Renal cortex interstitium (tissue), 11 donors: ENCODE measurements around the gene GPR84. TPM values are rescaled to one million over a fixed set of nuclear protein-coding genes. Genes with fewer than 3 reads are reported as not detected.
A peak's percentile ranks its signal among the peaks of the same experiment; 100 is the strongest.

Experiments
- DNase-seq, 11 donors: peaks; one replicate each; pipeline ENCODE4 v3.0.0-alpha.2; 2013; ENCODE audit warnings: low read depth in 9 of 11, low spot score in 4 of 11; ENCODE audit errors: extremely low read depth in 1 of 11
- polyA plus RNA-seq, 3 donors: library from polyadenylated mRNA; unstranded; fragments of 120-200 nt; gene quantifications; one replicate each; pipeline ENCODE4 v1.2.1, GENCODE V29; 2013; ENCODE audit not compliant: insufficient read length in 3 of 3

GPR84 gene
- polyA plus RNA-seq, 3 donors = 0.07 to 0.45 (median 0.20) TPM

GRCh38 chr12:54378796-54379397, 14.6 kb upstream of the GPR84 start:
- no peak for DNase-seq

DNA sequence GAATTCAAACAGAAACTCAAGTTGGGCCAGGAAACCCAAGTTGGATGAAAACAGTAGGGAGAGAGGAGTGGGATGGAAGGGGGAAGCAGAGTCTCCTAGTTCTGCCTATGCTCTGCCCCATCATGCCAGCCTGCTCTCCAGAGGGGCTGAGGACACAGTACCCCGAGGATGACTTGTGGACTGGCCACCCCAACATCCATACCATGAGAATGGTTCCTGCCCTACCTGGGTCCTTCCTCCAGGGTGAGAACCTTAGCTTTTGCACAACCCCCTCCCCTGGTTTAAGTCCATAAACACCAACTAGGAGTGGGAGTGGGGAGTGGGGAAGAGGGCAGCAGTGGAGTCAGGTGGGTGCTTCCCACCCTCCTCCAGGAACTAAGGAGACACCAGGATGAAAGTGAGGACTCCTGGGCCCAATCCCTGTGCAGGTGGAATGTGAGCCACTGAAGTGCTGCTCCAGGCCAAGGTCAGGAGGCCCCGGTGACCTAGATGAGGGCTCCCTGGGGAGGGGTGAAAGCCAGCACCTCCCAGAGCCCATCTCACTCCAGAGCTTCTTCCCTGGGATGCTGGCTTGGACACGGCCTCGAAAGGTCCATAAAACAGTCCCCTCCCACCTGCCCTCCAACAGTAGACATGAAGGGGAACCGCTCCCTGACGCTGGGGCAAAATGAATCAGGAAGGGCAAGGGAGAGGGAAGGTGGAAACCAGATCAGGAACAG, 13.7 kb upstream of the GPR84 start:
- no peak for DNase-seq

DNA sequence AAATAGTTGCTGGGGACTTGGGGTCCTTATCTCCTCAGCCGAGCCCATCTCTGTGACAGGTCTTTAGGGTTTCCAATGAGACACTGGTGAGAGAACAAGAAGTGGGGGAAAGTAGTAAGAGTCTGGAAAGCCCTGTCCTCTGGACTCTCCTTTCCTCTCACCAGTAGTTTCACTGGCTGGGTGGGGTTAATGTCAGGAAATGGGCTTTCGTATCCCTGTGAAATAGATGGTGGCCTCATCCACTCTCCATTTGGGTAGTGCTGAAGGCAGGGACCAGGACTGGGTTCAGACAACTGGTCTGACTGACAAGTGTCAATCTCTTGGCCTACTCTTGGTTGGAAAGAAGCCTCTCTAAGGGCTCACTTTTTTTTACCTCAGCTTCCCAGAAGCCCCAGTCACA, 12.7 kb upstream of the GPR84 start:
- no peak for DNase-seq

DNA sequence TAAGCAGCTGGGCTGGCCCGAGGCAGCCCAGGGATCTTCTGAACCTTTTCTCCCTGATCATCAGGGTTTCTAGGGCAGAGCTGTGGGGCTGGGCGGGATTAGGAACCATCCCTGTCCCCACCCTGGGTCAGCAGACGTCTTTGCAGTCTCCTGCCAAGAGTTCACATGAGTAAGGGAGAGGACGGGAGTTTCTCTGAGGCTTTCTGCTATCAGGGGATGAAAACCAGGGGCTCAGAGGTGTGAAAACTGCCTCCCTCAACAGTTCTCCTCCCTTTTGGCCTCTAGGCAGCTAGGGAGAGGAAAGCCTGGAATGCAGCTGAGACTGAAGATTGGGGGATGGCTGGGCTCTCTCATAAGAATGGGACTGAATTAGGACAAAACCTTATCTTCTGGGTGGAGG, 12.3 kb upstream of the GPR84 start:
- DNase-seq = no peak

- DNase-seq = no peak
Measured at GRCh38 chr12:54375259-54375579, 10.9 kb upstream of the GPR84 start.

DNA sequence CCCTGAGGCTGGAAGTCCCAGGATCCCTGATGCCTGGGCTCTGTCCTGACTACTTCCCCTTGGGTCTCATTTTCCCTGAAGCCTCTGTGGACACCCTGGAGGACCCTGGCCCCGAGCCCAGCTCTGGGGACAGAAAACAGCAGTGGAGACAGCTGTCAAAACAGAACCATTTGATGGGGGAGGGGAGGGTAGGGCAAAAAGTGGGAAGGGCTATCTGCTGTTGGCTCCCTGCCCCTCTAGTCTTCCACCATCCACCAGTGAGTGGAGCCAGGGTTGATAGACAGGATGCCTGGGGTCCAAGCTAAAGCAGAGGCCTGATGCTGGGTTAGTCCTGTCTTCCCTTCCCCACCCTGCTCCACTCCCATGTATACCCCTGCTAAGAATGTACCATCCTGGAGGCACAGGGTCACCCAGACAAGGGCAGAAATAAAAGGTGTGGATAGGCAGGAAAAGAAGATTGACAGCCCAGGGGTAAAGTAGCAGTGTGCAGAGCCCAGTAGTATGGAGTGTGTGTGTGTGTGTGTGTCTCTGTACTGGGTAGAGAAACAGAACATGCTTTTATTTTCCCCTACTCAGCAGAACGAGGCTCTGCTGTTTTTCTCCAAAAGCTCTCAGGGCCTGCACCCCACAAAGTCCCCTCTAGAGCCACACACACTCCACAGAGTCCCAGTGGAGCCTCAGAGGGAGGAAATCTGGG, 10.4 kb upstream of the GPR84 start:
- DNase-seq = no peak

- no peak for DNase-seq
Measured at GRCh38 chr12:54373649-54374561, 9.6 kb upstream of the GPR84 start.

- DNase-seq = no peak
Measured at GRCh38 chr12:54372113-54372806, 8.0 kb upstream of the GPR84 start.

DNA sequence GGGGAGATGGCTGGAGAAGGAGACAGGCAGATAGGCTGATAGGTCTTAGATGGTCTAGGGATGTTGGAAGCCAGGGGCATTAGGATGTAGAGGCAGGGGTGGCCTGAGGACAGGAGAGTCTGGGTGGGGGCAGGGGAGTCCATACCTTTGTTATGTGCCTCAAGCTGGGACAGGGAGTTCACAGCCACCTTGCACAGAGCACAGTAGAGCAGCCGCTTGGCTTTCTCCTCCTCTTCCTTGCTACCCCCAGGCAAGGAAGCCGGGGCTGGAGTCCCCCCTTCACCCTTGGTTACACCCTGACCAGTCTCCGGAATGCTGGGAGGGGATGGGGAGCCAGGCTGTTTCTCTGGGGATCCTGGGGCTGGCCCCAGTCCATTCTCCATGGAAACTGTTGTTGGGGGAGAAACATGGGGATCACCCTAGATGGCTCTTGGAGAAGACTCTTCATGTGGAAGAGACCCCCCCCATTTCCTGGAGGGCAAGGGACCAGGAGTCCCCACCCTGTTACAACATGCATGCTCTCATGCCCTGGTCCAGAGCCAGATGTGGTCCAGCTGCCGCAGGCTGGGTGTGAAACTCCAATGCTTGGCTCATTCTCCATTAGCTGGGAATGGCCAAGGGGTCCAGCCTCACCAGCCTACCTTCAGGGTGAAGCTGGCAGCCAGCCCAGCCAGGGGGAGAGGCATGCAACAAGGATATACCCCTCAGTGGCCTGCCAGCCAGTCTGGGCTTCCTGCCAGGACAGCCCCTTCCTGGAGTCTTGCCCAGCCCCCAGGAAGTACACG, 7.2 kb upstream of the GPR84 start:
- DNase-seq = no peak

GRCh38 chr12:54370171-54370730, 6.0 kb upstream of the GPR84 start:
- DNase-seq = peak in 3 of 11 donors; percentile 73 to 75 (median 74)

DNA sequence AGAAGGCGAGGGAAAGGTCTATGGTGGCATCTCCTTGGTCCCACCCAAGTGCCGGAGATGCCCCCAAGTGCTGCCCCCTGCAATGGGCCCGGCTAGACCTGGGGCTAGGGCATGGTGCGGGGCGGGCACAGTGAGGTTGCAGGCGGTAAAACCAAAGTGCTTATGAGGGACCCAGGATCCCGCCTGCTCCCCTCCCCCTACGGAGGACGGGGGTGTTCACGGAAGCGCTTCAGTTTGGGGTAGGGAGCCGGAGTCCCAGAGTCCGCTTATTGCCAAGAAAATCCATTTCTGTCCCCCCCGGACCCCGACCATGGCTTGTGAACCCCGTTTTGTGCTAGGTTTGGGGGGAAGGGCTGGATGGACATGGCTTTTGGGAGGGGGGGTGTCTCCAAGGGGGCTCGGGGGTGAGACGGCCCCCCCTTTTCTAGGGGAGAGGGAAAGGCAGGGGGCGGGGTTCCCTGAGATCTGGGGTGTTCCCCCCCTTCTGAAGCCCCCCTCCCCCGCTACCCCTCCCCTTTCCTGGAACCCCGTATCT, 5.4 kb upstream of the GPR84 start:
- DNase-seq = no peak

- DNase-seq = peak in 10 of 11 donors; percentile 80 to 95 (median 90)
Measured at GRCh38 chr12:54368709-54369596, 4.7 kb upstream of the GPR84 start.

DNA sequence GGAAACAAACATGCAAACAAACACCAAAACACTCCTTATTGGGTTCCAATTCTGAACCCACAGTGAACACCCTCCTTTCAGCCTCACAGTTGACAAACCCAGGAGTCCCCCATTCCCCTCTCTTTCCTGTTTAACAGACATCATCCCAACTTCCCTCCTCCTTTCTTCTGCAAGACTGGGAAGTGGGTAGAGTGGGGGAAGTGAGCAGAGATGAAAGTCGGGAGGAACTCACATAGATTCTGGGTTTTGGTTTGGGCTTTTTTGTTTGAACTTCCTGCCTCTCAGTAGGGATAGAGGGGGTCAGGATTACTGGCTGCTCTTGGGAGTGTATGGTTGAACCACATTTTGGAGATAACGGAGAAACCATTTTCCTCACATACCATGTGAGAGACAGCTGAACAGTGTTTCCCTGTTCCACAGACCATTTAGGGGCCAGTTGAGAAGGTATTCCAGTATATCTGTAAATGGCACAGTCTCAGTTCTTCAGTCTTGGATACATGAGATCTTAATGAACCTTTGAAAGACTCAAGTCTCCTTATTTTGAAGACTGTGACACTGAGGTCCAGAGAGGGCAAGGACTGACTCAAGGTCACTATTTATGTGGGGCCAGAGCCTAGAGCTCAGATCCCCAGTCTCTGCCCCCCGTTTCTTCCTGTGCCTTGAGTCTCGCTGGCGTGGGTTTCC, 3.9 kb upstream of the GPR84 start:
- DNase-seq = no peak

DNA sequence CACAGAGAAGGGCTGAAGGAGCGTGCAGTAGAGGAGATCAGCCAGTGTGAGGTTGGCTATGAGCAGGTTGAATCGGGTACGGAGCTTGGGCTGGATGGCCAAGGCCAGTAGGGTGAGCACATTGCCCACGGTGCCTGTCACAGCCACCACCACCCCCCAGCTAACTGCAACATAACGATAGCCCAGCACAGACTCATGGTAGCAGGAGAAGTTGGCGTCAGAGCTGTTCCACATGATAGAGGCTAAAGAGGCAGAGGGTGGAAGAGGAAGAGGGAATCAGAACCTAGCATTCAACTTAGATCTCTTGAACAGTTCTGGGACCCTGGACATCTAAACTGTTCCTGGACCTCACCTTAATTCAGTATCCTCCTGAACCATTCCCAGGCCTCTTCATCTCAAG, 668 bp downstream of the GPR84 start:
- DNase-seq = no peak

DNA sequence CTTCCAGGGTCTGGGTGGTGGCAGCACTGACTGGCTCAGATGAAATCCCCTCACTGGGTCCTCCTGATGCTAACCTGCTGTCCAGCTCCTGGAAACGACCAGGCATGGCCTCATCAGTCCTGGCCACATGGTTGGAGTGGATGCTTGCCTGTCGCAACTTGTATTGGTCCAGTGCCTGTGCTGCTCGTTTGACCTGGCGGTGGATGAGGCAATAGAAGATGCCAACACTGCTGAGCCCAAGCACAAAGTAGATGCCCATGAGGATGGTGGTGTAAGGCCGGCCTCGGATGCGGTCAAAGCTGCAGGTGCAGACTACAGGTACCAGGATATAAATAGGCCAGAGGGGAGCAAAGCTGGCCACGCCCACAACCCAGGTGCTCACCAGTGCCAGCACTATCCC, 1.2 kb downstream of the GPR84 start:
- DNase-seq = no peak
